Kidney epithelial cell (primary cell): ENCODE measurements around the gene OR51B5. TPM values are rescaled to one million over a fixed set of nuclear protein-coding genes. Genes with fewer than 3 reads are reported as not detected.

Experiments
- DNase-seq: peaks from one replicate; pipeline ENCODE4 v3.0.0-alpha.2; 2010; ENCODE audit warnings: low read depth
- H3K27me3 ChIP-seq: 2 replicates; pipeline ENCODE4 v1.6.0; 2011; ENCODE audit warnings: low read length; ENCODE audit not compliant: control insufficient read depth, insufficient read depth
- H3K36me3 ChIP-seq: 2 replicates; pipeline ENCODE4 v1.5.1; 2011; ENCODE audit warnings: low read length; ENCODE audit not compliant: control insufficient read depth, insufficient read depth
- H3K4me3 ChIP-seq: 2 replicates; pipeline ENCODE4 v1.5.1; 2011; ENCODE audit warnings: low read depth, mild to moderate bottlenecking, control low read depth, low read length
- total RNA-seq: library from RNA; depleted of rRNA; stranded (reverse); fragments of >200 nt; gene quantifications from 2 replicates; pipeline ENCODE4 v1.2.3, GENCODE V29; 2015
- TF ChIP-seq, protein P1 (sequence below): IDR thresholded peaks from 2 replicates; pipeline ENCODE4 v1.5.1; 2011; ENCODE audit warnings: mild to moderate bottlenecking, moderate library complexity, low read length, control low read depth, inconsistent platforms; ENCODE audit not compliant: insufficient read depth, poor library complexity, severe bottlenecking

OR51B5 gene
- total RNA-seq, 1 donor from 2014 or later = not detected

- no peaks in the 10 kb centered on the region for H3K36me3 ChIP-seq
- DNase-seq = no peak
- TF ChIP-seq, protein P1, sequence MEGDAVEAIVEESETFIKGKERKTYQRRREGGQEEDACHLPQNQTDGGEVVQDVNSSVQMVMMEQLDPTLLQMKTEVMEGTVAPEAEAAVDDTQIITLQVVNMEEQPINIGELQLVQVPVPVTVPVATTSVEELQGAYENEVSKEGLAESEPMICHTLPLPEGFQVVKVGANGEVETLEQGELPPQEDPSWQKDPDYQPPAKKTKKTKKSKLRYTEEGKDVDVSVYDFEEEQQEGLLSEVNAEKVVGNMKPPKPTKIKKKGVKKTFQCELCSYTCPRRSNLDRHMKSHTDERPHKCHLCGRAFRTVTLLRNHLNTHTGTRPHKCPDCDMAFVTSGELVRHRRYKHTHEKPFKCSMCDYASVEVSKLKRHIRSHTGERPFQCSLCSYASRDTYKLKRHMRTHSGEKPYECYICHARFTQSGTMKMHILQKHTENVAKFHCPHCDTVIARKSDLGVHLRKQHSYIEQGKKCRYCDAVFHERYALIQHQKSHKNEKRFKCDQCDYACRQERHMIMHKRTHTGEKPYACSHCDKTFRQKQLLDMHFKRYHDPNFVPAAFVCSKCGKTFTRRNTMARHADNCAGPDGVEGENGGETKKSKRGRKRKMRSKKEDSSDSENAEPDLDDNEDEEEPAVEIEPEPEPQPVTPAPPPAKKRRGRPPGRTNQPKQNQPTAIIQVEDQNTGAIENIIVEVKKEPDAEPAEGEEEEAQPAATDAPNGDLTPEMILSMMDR = no peak
These were observed 32.9 kb downstream of the OR51B5 start for GRCh38 chr11:5310423-5310822.

DNA sequence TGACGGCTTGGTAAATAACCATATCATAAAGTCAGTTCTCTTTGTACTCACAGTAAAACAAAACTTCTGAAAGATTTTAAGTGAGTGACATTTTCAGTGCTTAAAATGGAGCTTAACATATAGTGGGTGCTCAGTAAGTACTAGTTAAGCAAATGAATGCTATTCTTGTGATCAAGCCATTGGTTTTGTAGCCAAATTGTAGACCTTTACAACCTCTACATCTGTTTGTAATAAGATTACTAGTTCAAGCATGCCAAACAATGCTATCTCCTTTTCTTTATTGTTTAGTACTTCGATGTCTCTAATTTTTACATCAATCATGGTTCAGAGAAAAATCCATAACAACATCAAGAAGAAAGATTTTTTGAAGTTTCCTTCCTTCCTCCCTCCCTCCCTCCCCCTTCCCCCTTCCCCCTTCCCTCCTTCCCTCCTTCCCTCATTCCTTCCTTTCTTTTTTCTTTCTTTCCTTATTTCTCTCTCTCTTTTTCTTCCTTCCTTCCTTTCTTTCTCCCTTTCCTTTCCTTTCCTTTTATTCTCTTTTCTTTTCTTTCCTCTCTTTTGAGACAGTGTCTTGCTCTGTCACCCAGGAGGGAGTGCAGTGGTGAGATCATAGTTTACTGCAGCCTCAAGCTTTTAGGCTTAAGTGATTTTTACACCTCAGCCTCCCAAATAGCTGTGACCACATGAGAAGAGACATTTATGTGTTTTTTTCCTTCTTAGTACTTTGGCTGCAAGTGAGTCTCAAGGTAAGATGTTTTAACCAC is 35.9 kb downstream of the OR51B5 start:
- H3K36me3 ChIP-seq = no peaks in the 10 kb centered on the region

More at GRCh38 chr11:5310423-5310822, 32.9 kb downstream of the OR51B5 start:
- Histone ChIP-seq H3K27me3 (no peaks in the 10 kb centered on the region), H3K4me3 (no peak overlapping the region)

DNA sequence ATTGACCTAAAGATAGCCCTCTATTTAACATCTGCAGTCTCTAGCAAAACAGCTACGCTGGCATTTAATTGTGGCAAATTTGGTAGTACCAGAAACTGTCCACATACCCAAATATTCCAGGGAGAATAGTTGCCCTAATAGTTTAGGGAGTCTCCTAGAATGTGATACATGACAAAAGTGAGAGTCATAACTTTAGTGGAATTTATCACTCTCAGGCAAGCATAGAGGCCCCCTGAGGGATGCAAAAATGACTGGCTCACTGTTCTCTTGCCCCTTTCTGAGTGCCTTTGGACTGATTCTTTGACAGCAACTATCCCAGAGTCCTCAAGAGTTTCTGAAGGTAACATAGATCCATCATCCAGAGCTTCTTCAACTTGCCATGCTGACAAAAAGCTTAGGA is 39.3 kb downstream of the OR51B5 start:
- H3K36me3 ChIP-seq = no peaks in the 10 kb centered on the region
- TF ChIP-seq, protein P1 = no peak
- H3K4me3 ChIP-seq = no peak overlapping the region
- H3K27me3 ChIP-seq = no peaks in the 10 kb centered on the region
- DNase-seq = no peak

More for the DNA sequence above, 35.9 kb downstream of the OR51B5 start:
- no peak for DNase-seq
- H3K27me3 ChIP-seq = no peaks in the 10 kb centered on the region
- H3K4me3 ChIP-seq = no peak overlapping the region
- TF ChIP-seq, protein P1 = no peak

- no peak overlapping the region for H3K4me3 ChIP-seq
- H3K27me3 ChIP-seq = no peaks in the 10 kb centered on the region
- TF ChIP-seq, protein P1 = no peak
These were observed 39.7 kb downstream of the OR51B5 start for GRCh38 chr11:5303626-5304025.

GRCh38 chr11:5301846-5302245 is 41.5 kb downstream of the OR51B5 start, which contains the start of gene OR51B4:
TSS of gene OR51B4 (minus strand) at chr11:5301946. CDS start at chr11:5301946, 0 bp downstream.
- TF ChIP-seq, protein P1 = no peak
- no peaks in the 10 kb centered on the region for H3K36me3 ChIP-seq
- H3K27me3 ChIP-seq = no peaks in the 10 kb centered on the region
- DNase-seq = no peak
- no peak within 1 kb of the TSS for H3K4me3 ChIP-seq

More at GRCh38 chr11:5303626-5304025, 39.7 kb downstream of the OR51B5 start:
- no peaks in the 10 kb centered on the region for H3K36me3 ChIP-seq
- no peak for DNase-seq

- H3K4me3 ChIP-seq = no peak overlapping the region
- H3K36me3 ChIP-seq = no peaks in the 10 kb centered on the region
- TF ChIP-seq, protein P1 = no peak
- no peak for DNase-seq
- H3K27me3 ChIP-seq = no peaks in the 10 kb centered on the region
These were observed 43.1 kb downstream of the OR51B5 start for GRCh38 chr11:5300251-5300650.
